GM19238 (cell line): Measurements from ENCODE around the gene MACF1.
"Not testable (repeated sequence)": the region's sequence is repeated elsewhere in the genome, so short reads cannot be mapped to it uniquely, and the experiment has no call there.

Experiments
- DNase-seq: peaks from one replicate; pipeline ENCODE4 v3.0.0; 2011; ENCODE audit warnings: low spot score; ENCODE audit not compliant: insufficient read length

Gene MACF1

GRCh38 chr1:39510570-39511186 is 306.2 kb downstream of the MACF1 start:
- DNase-seq = not testable (repeated sequence)

GRCh38 chr1:39511477-39511876 is 307.0 kb downstream of the MACF1 start:
- not testable (repeated sequence) for DNase-seq

- not testable (repeated sequence) for DNase-seq
Measured at GRCh38 chr1:39512234-39512847, 307.8 kb downstream of the MACF1 start.

- DNase-seq = not testable (repeated sequence)
Measured at GRCh38 chr1:39514710-39515124, 310.2 kb downstream of the MACF1 start.

- not testable (repeated sequence) for DNase-seq
Measured at GRCh38 chr1:39515131-39516086, 310.9 kb downstream of the MACF1 start.

GRCh38 chr1:39516841-39517240 is 312.3 kb downstream of the MACF1 start:
- not testable (repeated sequence) for DNase-seq

GRCh38 chr1:39517936-39518335 is 313.4 kb downstream of the MACF1 start:
- DNase-seq = not testable (repeated sequence)

- DNase-seq = not testable (repeated sequence)
Measured at GRCh38 chr1:39519376-39519775, 314.9 kb downstream of the MACF1 start.

- DNase-seq = not testable (repeated sequence)
Measured at GRCh38 chr1:39522221-39522620, 317.7 kb downstream of the MACF1 start.

GRCh38 chr1:39522661-39523567 is 318.4 kb downstream of the MACF1 start:
- DNase-seq = no peak

GRCh38 chr1:39524171-39524570 is 319.7 kb downstream of the MACF1 start:
- DNase-seq = no peak

GRCh38 chr1:39524591-39525365 is 320.3 kb downstream of the MACF1 start:
- no peak for DNase-seq

- peak; percentile 81 for DNase-seq
Measured at GRCh38 chr1:39525366-39526165, 321.1 kb downstream of the MACF1 start.

GRCh38 chr1:39526466-39527189 is 322.1 kb downstream of the MACF1 start:
- no peak for DNase-seq

- DNase-seq = not testable (repeated sequence)
Measured at GRCh38 chr1:39527190-39527579, 322.7 kb downstream of the MACF1 start.

GRCh38 chr1:39528082-39528481 is 323.6 kb downstream of the MACF1 start:
- DNase-seq = no peak

- DNase-seq = no peak
Measured at GRCh38 chr1:39529901-39530535, 325.5 kb downstream of the MACF1 start.

- no peak for DNase-seq
Measured at GRCh38 chr1:39531526-39531925, 327.0 kb downstream of the MACF1 start.
